Colonic mucosa (tissue), 4 donors: Measurements from ENCODE around the gene CPZ. TPM values are rescaled to one million over a fixed set of nuclear protein-coding genes. Genes with fewer than 3 reads are reported as not detected.
"Not testable (repeated sequence)": the region's sequence is repeated elsewhere in the genome, so short reads cannot be mapped to it uniquely, and the experiment has no call there.

ENCODE experiments used
- DNase-seq: peaks from one replicate; pipeline ENCODE4 v3.0.0-alpha.2; 2020
- H3K27ac ChIP-seq: fragments of 200-600 bp; one replicate; pipeline ENCODE4 v1.8.0; 2021
- H3K27me3 ChIP-seq: fragments of 200-600 bp; one replicate; pipeline ENCODE4 v1.8.0; 2021
- H3K36me3 ChIP-seq: fragments of 200-600 bp; one replicate; pipeline ENCODE4 v1.8.0; 2021
- H3K4me1 ChIP-seq: fragments of 200-600 bp; one replicate; pipeline ENCODE4 v1.8.0; 2021; ENCODE audit warnings: mild to moderate bottlenecking
- H3K4me3 ChIP-seq: fragments of 200-600 bp; one replicate; pipeline ENCODE4 v1.8.0; 2021
- H3K9ac ChIP-seq, 2 donors: one replicate each; pipeline ENCODE4 v1.7.0; 2013; ENCODE audit warnings: control low read depth in 2 of 2, low read depth in 2 of 2, low read length in 2 of 2
- H3K9me3 ChIP-seq: fragments of 200-600 bp; one replicate; pipeline ENCODE4 v1.8.0; 2021
- CTCF ChIP-seq: fragments of 200-600 bp; IDR thresholded peaks from one replicate; pipeline ENCODE4 v1.8.0; 2022; ENCODE audit warnings: antibody characterized with exemption, mild to moderate bottlenecking
- intact Hi-C: fragments of 100-400 bp; cut with DNase I; formaldehyde crosslinking; loops from one replicate; pipeline ENCODE4 v1.14.1; 2022
- total RNA-seq, 2 donors: library from RNA; stranded (reverse); fragmentation: NEBNext Ultra II Directional in 1 of 2; extraction: Animal tissue kit (Norgen Biotek cat#: 25700) in 1 of 2; gene quantifications; one replicate each; pipeline ENCODE4 v1.2.1, GENCODE V29; 2021
- donor health status: healthy.
- donor health status: DM: no; HTN: no; CAD: no.
- donor health status: DM: no; HTN: no; CAD: no.

The CPZ gene
- total RNA-seq, 2 donors from 2014 or later = 1.2 to 1.5 TPM

GRCh38 chr4:8653326-8654000 is 60.9 kb downstream of the CPZ start:
- no peak for TF ChIP-seq CTCF
- H3K36me3 ChIP-seq = no peaks in the 10 kb centered on the region
- no peak overlapping the region for H3K9ac ChIP-seq
- intact Hi-C loops = no loop called here
- no peak overlapping the region for H3K4me3 ChIP-seq
- no peaks in the 10 kb centered on the region for H3K9me3 ChIP-seq
- DNase-seq = no peak
- H3K27me3 ChIP-seq = no peaks in the 10 kb centered on the region
- H3K27ac ChIP-seq = no peak overlapping the region
- H3K4me1 ChIP-seq = no peaks in the 10 kb centered on the region

- H3K36me3 ChIP-seq, DNase-seq, H3K4me3 ChIP-seq, H3K27me3 ChIP-seq, H3K9me3 ChIP-seq, intact Hi-C loops, H3K27ac ChIP-seq, H3K4me1 ChIP-seq, H3K9ac ChIP-seq: not testable (repeated sequence)
Observed at GRCh38 chr4:8654139-8654538, 61.6 kb downstream of the CPZ start.

GRCh38 chr4:8655411-8656184 is 63.0 kb downstream of the CPZ start:
- Histone ChIP-seq H3K9ac (no peak overlapping the region), H3K36me3 (no peaks in the 10 kb centered on the region), H3K27me3 (no peaks in the 10 kb centered on the region), H3K27ac (no peak overlapping the region), H3K9me3 (no peaks in the 10 kb centered on the region), H3K4me3 (no peak overlapping the region), H3K4me1 (no peaks in the 10 kb centered on the region)
- no peak for DNase-seq
- TF ChIP-seq CTCF = no peak
- intact Hi-C loops = no loop called here

GRCh38 chr4:8656185-8656517 is 63.6 kb downstream of the CPZ start:
- Histone ChIP-seq H3K4me1 (no peaks in the 10 kb centered on the region), H3K27me3 (no peaks in the 10 kb centered on the region), H3K27ac (no peak overlapping the region), H3K4me3 (no peak overlapping the region), H3K9ac (no peak overlapping the region), H3K9me3 (no peaks in the 10 kb centered on the region), H3K36me3 (no peaks in the 10 kb centered on the region)
- intact Hi-C loops = no loop called here
- no peak for DNase-seq
- TF ChIP-seq CTCF = no peak

GRCh38 chr4:8656711-8657380 is 64.3 kb downstream of the CPZ start:
- H3K9ac ChIP-seq = no peak overlapping the region
- H3K27me3 ChIP-seq = no peaks in the 10 kb centered on the region
- H3K27ac ChIP-seq = no peak overlapping the region
- no peak for TF ChIP-seq CTCF
- no peak for DNase-seq
- H3K4me1 ChIP-seq = no peaks in the 10 kb centered on the region
- H3K9me3 ChIP-seq = no peaks in the 10 kb centered on the region
- no peak overlapping the region for H3K4me3 ChIP-seq
- intact Hi-C loops = no loop called here
- no peaks in the 10 kb centered on the region for H3K36me3 ChIP-seq
